ENCODE measurements around the gene OPHN1.

GRCh38 chrX:68090266-68090665, 343.0 kb downstream of the OPHN1 start:
- no peak for TF ChIP-seq CTCF (IDR thresholded peaks at IDR 0.05; ENCODE audit: low read depth, low read length, poor library complexity, severe bottlenecking)
- TF ChIP-seq EZH2phosphoT487 (IDR thresholded peaks at IDR 0.05; ENCODE audit: borderline replicate concordance, low read length), result no peak

Measured in DOHH2 (cell line).